Measurements from ENCODE around the gene BAG3.
"Not testable (repeated sequence)": the region's sequence is repeated elsewhere in the genome, so short reads cannot be mapped to it uniquely, and the experiment has no call there.

The BAG3 gene

GRCh38 chr10:119640875-119641526 lies 10.2 kb upstream of the BAG3 start:
- no peak for DNase-seq

- DNase-seq: no peak
Observed at GRCh38 chr10:119642556-119643111, 8.5 kb upstream of the BAG3 start.

DNA sequence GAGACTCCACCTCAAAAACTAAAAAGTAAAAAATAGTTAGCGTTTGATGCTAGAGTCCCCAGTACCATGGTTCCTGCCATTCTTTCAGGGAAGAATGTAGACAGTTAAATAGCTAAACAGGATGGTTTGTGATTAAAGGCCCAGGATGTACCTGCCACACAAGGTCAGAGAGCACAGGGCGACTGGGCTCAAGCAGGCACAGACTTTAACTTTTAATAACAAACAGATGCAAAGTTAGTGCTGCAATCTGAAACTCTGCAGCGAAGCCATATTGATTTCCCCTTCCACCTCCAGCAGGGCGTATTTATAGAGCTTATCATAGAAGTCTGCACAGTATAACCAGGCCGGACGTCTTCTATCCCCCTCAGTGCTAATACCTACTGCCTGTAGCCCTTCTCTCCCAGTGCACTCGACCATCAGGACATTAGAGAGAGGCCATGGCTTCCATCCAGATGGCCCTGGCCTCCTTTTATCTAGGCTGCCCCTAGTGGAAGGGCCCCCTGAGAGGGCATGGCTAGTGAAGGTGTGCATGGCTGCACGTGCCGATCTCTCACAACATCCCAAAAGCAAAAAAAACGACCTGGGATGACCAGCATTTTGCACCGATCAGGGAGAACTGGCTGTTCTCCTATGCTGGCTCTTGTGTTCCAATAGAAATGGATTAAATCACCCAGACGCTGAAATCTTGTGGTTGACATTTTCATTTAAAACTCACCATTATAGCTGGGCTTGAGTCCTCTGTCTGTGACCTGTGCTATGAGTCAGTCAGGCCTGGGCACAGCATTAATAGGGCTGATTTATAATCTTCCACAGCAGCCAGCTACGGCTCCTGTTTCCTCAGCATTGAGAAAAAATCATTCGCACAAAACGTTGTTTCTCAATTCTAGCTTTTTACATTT lies 7.6 kb upstream of the BAG3 start:
- DNase-seq: no peak

DNA sequence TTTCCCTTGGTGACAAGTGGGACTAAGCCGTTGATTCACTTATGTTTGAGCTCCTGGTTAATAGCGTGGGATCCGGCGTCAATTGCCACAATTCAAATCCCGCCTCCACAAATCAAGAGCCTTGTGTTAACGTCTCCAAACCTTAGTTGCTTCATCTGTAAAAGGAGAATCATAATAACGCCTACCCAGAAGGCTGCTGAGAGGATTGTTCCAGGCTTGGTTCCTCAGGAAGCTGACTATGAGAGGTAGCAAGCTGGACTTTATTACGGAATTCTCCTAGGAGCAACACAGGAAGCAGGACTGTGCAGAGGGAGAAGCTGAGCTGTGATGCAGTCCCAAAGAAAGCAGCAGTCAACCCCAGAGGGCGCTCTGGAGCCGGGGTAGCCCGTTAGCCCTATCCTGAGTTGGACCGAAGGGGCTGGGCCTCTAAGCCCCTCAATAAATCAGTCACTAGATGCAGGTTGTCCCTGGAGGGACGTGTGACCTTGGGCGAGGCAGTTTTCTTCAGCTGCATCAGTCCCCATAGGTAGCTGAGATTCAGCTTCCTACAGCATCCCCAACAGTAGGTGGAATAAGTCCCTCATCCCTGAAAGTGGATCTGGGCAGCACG lies 6.9 kb upstream of the BAG3 start:
- no peak for DNase-seq

GRCh38 chr10:119644994-119645393 lies 6.2 kb upstream of the BAG3 start:
- DNase-seq: no peak

- DNase-seq: no peak
Observed at GRCh38 chr10:119650062-119650461, 1.1 kb upstream of the BAG3 start.

GRCh38 chr10:119651514-119652360 lies 557 bp downstream of the BAG3 start:
- DNase-seq: peak; percentile 36

GRCh38 chr10:119652361-119652730 lies 1.2 kb downstream of the BAG3 start:
- DNase-seq: no peak

DNA sequence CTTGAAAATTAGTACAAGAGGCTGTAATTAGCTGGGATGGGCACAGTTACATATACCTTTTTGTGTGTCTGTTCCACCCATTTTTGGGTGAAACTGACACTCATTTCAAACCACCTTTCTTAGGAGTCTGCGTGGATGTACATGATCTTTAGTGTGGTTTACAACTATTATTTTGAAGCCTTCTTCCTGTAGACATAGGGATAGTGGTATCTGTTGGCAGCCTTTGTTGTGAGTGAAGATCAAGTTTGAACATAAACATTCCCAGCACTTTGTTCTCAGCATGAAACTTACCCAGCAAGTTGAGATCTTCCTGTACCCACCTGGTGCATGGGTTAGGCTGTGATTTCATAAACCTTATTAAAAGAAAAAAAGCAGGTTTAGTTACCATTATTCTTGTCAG lies 2.0 kb downstream of the BAG3 start:
- DNase-seq: no peak

DNA sequence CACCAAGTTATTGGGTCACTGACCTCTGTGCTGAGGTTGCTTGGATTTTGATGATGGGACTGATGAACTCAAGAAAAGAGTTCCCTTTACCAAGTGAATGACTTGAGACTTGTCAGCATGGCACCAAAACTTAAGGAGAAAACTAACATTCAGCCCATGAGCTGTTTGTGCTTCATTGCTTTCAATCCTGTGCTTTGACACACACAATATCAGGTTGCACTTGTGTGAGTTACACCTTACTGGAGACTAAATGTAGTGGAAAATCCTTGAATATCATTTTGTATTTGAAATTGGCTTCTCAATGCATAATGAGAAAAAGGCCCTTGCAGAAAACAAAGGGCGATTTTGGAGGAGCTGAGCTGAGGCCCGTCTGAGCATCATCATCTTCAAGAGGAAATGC lies 2.7 kb downstream of the BAG3 start:
- DNase-seq: no peak

DNA sequence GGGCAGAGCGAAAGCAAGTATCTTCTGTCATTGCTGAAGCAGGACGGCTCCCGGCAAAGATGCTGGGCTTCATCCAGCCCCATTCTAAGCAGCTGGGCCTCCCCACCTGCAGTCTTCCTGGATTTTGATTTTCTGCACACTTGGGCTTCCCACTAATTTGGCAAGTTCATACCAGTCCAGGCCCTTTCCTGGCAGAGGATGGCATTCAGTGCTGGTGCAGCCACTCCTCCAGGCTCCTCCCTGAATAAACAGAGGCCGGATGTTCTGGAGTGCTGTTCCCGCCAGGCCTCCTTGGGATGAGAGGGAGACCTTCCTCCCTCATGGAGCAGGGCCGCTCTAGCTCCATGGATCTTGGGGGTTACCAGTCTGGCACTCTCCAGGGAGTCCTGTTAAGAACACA lies 3.4 kb downstream of the BAG3 start:
- peak; percentile 41 for DNase-seq

DNA sequence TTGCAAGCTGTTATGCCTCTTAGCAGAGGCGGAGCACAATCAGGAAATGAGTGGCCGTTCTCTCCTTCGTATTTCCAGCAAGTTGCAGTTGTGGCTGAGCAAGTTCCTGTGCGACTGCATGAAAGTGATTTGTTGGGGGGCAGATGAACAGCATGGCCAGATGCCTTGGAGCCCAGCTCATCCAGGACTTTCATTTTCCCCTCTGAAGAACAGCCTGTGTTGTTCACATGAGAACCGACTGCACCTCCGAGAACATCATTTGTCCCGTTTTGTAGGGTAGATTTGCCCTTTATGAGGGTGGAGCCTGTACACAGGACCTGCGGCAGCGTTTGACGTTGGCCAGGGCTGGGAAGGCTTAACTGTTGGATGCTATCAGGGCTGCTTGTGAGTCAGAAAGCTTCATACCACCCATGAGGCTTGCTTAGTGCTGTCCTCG lies 4.4 kb downstream of the BAG3 start:
- peak; percentile 48 for DNase-seq

DNA sequence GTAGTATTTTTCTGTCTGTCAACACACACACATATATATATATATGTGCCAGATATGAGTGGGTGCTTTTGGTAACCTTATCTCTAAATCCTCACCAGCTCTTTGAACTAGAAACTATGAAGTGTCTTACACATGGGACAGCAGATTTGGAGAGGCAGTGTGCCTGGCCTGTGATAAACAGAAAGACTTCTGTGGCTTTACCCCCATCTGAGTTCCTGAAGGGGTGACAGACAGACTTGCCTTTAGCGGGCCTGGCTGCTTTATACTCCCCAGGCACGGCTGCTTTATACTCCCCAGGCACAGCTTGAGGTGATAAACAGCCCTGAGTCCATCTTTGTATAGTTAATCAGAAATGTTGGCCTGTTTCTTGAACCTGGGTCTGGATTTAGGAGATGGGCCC lies 5.6 kb downstream of the BAG3 start:
- DNase-seq: no peak

GRCh38 chr10:119657725-119658124 lies 6.5 kb downstream of the BAG3 start:
- peak; percentile 46 for DNase-seq

DNA sequence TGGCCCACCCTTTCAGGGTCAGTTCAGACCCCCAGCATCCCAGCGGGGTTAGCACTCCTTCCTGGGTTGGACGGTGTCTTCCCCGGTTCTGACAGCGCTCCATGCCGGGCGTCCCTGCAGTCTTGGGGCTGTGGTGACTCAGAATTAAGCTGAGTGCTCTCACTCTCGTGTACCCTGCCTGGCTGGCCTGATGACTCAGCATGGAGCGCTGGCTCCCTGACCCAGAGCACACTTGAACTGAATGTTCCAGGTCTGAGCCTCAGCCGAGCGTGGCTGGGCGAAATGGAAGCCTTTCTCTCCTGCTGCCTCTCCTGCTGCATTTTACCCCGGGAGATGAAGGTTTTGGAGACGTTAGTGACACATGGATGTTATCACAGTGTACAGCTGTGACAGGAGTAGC lies 7.1 kb downstream of the BAG3 start:
- peak; percentile 54 for DNase-seq

DNA sequence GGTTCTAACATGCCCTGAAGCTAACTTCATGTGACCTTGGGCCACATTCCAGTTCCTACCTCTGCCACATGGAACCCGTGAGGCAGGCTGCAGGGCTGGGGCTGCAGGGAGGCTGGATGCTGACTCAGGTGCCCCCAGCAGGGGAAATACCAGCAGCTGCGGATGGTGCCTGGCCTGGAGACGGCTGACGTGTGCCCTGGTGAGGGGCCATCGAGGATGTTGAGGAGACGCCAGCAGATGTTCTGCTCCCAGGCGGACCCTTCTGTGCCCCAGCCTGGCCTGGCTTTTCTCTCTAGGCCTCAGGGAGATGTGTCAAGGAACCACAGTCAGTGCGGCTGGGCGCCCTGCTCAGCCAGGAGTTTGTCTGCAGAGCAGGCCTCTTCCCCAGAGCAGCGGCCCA lies 8.8 kb downstream of the BAG3 start:
- DNase-seq: no peak

DNA sequence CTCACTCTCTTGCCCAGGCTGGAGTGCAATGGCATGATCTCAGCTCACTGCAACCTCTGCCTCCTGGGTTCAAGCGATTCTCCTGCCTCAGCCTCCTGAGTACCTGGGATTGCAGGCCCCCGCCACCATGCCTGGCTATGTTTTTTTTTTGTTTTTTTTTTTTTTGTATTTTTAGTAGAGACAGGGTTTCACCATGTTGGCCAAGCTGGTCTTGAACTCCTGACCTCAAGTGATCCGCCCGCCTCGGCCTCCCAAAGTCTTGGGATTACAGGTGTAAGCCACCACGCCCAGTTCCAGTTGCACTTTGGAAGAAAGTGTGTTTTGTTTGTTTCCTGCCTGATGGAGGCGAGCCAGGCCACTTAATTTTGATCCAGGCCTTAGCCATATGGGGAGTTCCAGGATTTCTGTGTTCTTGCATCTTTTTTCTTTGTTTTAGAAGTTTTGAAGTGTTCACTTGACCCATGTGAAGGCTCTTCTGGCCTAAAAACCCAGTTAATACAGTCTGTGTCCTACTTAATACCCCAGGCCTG lies 11.0 kb downstream of the BAG3 start:
- not testable (repeated sequence) for DNase-seq

- no peak for DNase-seq
Observed at GRCh38 chr10:119663866-119664698, 12.9 kb downstream of the BAG3 start.

GRCh38 chr10:119665901-119666708 lies 14.9 kb downstream of the BAG3 start:
- no peak for DNase-seq

DNA sequence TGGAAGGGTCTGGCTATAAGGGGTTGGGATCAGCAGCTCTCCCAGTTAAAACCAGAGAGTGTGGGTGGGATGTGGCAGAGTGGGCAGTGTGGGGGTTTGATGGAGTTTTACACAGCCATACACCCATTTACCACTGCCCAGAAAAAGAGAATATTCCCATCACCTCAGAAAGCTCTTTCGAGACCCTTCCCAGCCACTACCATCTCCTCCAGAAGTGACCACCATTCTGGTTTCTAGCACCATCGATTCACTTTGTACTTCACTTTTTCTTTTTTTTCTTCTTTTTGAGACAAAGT lies 15.5 kb downstream of the BAG3 start:
- DNase-seq: no peak
